Peyer's patch (tissue), 4 donors: ENCODE data around the gene ZNF8.

ENCODE experiments used
- CTCF ChIP-seq, 6 experiments: fragments of 450-650 bp in 4 of 6; fragments of 200-600 bp in 2 of 6; sonication (generic) in 1 of 6; IDR thresholded peaks; one replicate each; pipeline ENCODE4 v1.5.1; 2017 to 2019; ENCODE audit warnings: antibody characterized with exemption in 6 of 6, mild to moderate bottlenecking in 3 of 6, moderate library complexity in 1 of 6
- POLR2A ChIP-seq, 2 donors: fragments of 450-650 bp; IDR thresholded peaks; one replicate each; pipeline ENCODE4 v1.5.1; 2017; ENCODE audit warnings: antibody characterized with exemption in 2 of 2, mild to moderate bottlenecking in 2 of 2, moderate library complexity in 2 of 2

DNA sequence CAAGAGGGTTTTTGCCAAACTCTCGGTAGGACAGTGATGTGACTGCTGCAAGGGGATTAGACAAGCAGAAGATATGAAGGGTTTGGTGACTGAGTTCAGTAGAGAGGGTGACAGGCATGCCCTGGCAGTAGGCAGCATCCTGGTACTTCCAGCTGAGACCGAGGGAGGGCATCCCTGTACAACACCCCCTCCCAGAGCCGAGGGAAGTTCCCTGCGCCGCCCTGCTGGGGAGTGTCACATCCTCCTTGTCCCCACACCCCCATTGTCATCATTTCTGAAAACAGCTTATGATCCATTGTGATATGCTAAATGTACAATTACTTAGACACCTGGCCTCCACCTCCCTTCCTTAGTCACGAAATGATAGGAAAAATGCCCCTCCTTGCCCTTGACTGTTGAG, 35.4 kb upstream of the ZNF8 start:
- TF ChIP-seq CTCF (IDR thresholded peaks at IDR 0.05) (no peak), POLR2A (IDR thresholded peaks at IDR 0.05) (no peak)
